CD8-positive, alpha-beta memory T cell (primary cell): ENCODE data around the gene WDR74. TPM values are rescaled to one million over a fixed set of nuclear protein-coding genes. Genes with fewer than 3 reads are reported as not detected.
"Not testable (repeated sequence)": the region's sequence is repeated elsewhere in the genome, so short reads cannot be mapped to it uniquely, and the experiment has no call there.

Source experiments
- CTCF ChIA-PET: fragments of 350-600 bp; sonication (Branson Sonifier 250); formaldehyde crosslinking; loops from one replicate; lab custom pipeline; 2021; ENCODE audit warnings: antibody characterized with exemption; lab: Charles Lee
- POLR2A ChIA-PET: fragments of 350-600 bp; sonication (Branson Sonifier 250); formaldehyde crosslinking; loops from one replicate; lab custom pipeline; 2021; ENCODE audit warnings: antibody characterized with exemption; lab: Charles Lee
- DNase-seq, 5 donors: peaks; one replicate each; pipeline versions ENCODE4 v3.0.0 to v3.0.0-alpha.2; 2020 to 2022; ENCODE audit warnings: mixed read lengths in 1 of 5
- H3K27ac ChIP-seq: one replicate; pipeline ENCODE4 v1.7.0; 2013; ENCODE audit warnings: low read depth, mild to moderate bottlenecking, low read length, moderate library complexity
- H3K27me3 ChIP-seq: 2 replicates; pipeline ENCODE4 v1.7.0; 2013; ENCODE audit warnings: low read length, mild to moderate bottlenecking; ENCODE audit not compliant: insufficient read depth, poor library complexity, severe bottlenecking
- H3K36me3 ChIP-seq: 2 replicates; pipeline ENCODE4 v1.7.0; 2013; ENCODE audit warnings: mild to moderate bottlenecking, low read length, moderate library complexity; ENCODE audit not compliant: insufficient read depth
- H3K4me1 ChIP-seq: 2 replicates; pipeline ENCODE4 v1.7.0; 2013; ENCODE audit warnings: mild to moderate bottlenecking, low read length, moderate library complexity; ENCODE audit not compliant: insufficient read depth
- H3K4me3 ChIP-seq: 2 replicates; pipeline ENCODE4 v1.7.0; 2013; ENCODE audit warnings: mild to moderate bottlenecking, low read length
- H3K9me3 ChIP-seq: 2 replicates; pipeline ENCODE4 v1.7.0; 2013; ENCODE audit warnings: mild to moderate bottlenecking, low read length
- H3K27ac Mint-ChIP-seq, 8 donors: one replicate each; pipeline ENCODE4 v1.8.0; 2020 to 2021; ENCODE audit warnings: mixed read lengths in 8 of 8, mild to moderate bottlenecking in 6 of 8, inconsistent platforms in 3 of 8, moderate library complexity in 3 of 8
- H3K27me3 Mint-ChIP-seq, 2 donors: one replicate each; pipeline ENCODE4 v1.8.0; 2020 to 2021; ENCODE audit warnings: mixed read lengths in 2 of 2, mild to moderate bottlenecking in 1 of 2, moderate library complexity in 1 of 2
- H3K36me3 Mint-ChIP-seq, 3 donors: one replicate each; pipeline ENCODE4 v1.8.0; 2020 to 2021; ENCODE audit warnings: mixed read lengths in 3 of 3, inconsistent platforms in 1 of 3, mild to moderate bottlenecking in 1 of 3
- H3K4me1 Mint-ChIP-seq, 3 donors: one replicate each; pipeline ENCODE4 v1.8.0; 2020 to 2021; ENCODE audit warnings: mixed read lengths in 3 of 3, inconsistent platforms in 1 of 3, mild to moderate bottlenecking in 1 of 3
- H3K4me3 Mint-ChIP-seq, 7 donors: one replicate each; pipeline ENCODE4 v1.8.0; 2020 to 2021; ENCODE audit warnings: mixed read lengths in 7 of 7, mild to moderate bottlenecking in 6 of 7, moderate library complexity in 4 of 7, inconsistent platforms in 2 of 7
- H3K9me3 Mint-ChIP-seq, 5 donors: one replicate each; pipeline ENCODE4 v1.8.0; 2020 to 2022; ENCODE audit warnings: mixed read lengths in 5 of 5, mild to moderate bottlenecking in 3 of 5, moderate library complexity in 2 of 5, inconsistent platforms in 1 of 5
- polyA plus RNA-seq: library from polyadenylated mRNA; unstranded; fragments of 300-500 nt; fragmentation: Illumina TruSeq; gene quantifications from one replicate; pipeline ENCODE4 v1.2.3, GENCODE V29; 2021
- total RNA-seq, 2 experiments: library from RNA; stranded (reverse); gene quantifications; one replicate each; pipeline ENCODE4 v1.2.3, GENCODE V29; 2021

Gene WDR74
- total and polyA plus RNA-seq, 3 experiments from 2014 or later: 42.4 to 131 (median 124) TPM

GRCh38 chr11:62874851-62875250, 35.5 kb upstream of the WDR74 start:
- Mint-ChIP-seq H3K27me3 (no peaks in the 10 kb centered on the region), H3K4me1 (peaks cover 4 to 9% (median 4%) of the 10 kb centered on the region in 3 donors), H3K9me3 (no peaks in the 10 kb centered on the region), H3K27ac (no peak overlapping the region), H3K36me3 (no peaks in the 10 kb centered on the region), H3K4me3 (no peak overlapping the region)
- Histone ChIP-seq H3K36me3 (no peaks in the 10 kb centered on the region), H3K9me3 (no peaks in the 10 kb centered on the region), H3K4me3 (no peak overlapping the region), H3K4me1 (peaks cover 3% of the 10 kb centered on the region), H3K27me3 (no peaks in the 10 kb centered on the region), H3K27ac (no peak overlapping the region)
- DNase-seq: no peak
- POLR2A ChIA-PET: no interaction called here
- CTCF ChIA-PET: interaction anchor here (2.8 kb wide), 1 partner anchor 10 kb away, joined by 10 read pairs; no protein-coding TSS in a partner anchor

GRCh38 chr11:62865635-62866034, 26.2 kb upstream of the WDR74 start:
- no peaks in the 10 kb centered on the region for H3K27me3 Mint-ChIP-seq
- ChIA-PET POLR2A (interaction anchor here (0.6 to 1.3 kb wide), 3 partner anchors 16 to 919 kb away, joined by 4 to 11 read pairs (median 5); partner anchors contain the start of gene SLC3A2), CTCF (interaction anchor here (1.0 to 2.5 kb wide), 4 partner anchors 9 to 158 kb away, joined by 3 to 14 read pairs (median 7); partner anchors contain the start of genes GNG3 and TMEM179B)
- H3K27ac Mint-ChIP-seq: no peak overlapping the region
- no peaks in the 10 kb centered on the region for H3K4me1 ChIP-seq
- H3K9me3 Mint-ChIP-seq: no peaks in the 10 kb centered on the region
- DNase-seq: no peak
- H3K9me3 ChIP-seq: no peaks in the 10 kb centered on the region
- H3K27me3 ChIP-seq: no peaks in the 10 kb centered on the region
- no peak overlapping the region for H3K4me3 Mint-ChIP-seq
- no peaks in the 10 kb centered on the region for H3K36me3 Mint-ChIP-seq
- H3K4me3 ChIP-seq: no peak overlapping the region
- no peak overlapping the region for H3K27ac ChIP-seq
- H3K4me1 Mint-ChIP-seq: peaks cover 3 to 6% (median 5%) of the 10 kb centered on the region in 3 donors
- no peaks in the 10 kb centered on the region for H3K36me3 ChIP-seq

GRCh38 chr11:62863687-62864335, 24.4 kb upstream of the WDR74 start:
- CTCF ChIA-PET: interaction anchor here (0.9 to 4.4 kb wide), 12 partner anchors 8 to 270 kb away, joined by 3 to 56 read pairs (median 4); partner anchors contain the start of genes HNRNPUL2, SLC3A2, TAF6L and TMEM179B
- H3K36me3 Mint-ChIP-seq: no peaks in the 10 kb centered on the region
- Histone ChIP-seq H3K27ac (no peak overlapping the region), H3K36me3 (no peaks in the 10 kb centered on the region), H3K4me3 (no peak overlapping the region), H3K4me1 (no peaks in the 10 kb centered on the region), H3K9me3 (no peaks in the 10 kb centered on the region), H3K27me3 (no peaks in the 10 kb centered on the region)
- no peaks in the 10 kb centered on the region for H3K27me3 Mint-ChIP-seq
- POLR2A ChIA-PET: interaction anchor here (0.6 kb wide), 1 partner anchor 92 kb away, joined by 6 read pairs; no protein-coding TSS in a partner anchor
- peaks cover 3 to 6% (median 5%) of the 10 kb centered on the region in 3 donors for H3K4me1 Mint-ChIP-seq
- peak overlapping the region in 2 of 8 donors; percentile 10 to 11 for H3K27ac Mint-ChIP-seq
- DNase-seq: no peak
- H3K9me3 Mint-ChIP-seq: no peaks in the 10 kb centered on the region
- no peak overlapping the region for H3K4me3 Mint-ChIP-seq

GRCh38 chr11:62861564-62862192, 22.3 kb upstream of the WDR74 start:
- not testable (repeated sequence) for H3K36me3 ChIP-seq, DNase-seq, H3K9me3 ChIP-seq, H3K9me3 Mint-ChIP-seq, H3K36me3 Mint-ChIP-seq, H3K4me3 Mint-ChIP-seq, H3K4me1 ChIP-seq, H3K27me3 ChIP-seq, H3K27me3 Mint-ChIP-seq, H3K4me3 ChIP-seq
- CTCF ChIA-PET: interaction anchor here (0.7 to 4.4 kb wide), 13 partner anchors 19 to 480 kb away, joined by 3 to 56 read pairs (median 3); partner anchors contain the start of genes C11orf98, CSKMT, HNRNPUL2 and SLC3A2
- peak overlapping the region; percentile 38 for H3K27ac ChIP-seq
- Mint-ChIP-seq H3K4me1 (peaks cover 3 to 11% (median 11%) of the 10 kb centered on the region in 3 donors), H3K27ac (peak overlapping the region in 2 of 8 donors; percentile 36 to 91)
- POLR2A ChIA-PET: interaction anchor here (0.6 to 1.6 kb wide), 4 partner anchors 56 to 192 kb away, joined by 5 to 11 read pairs (median 7); partner anchors contain the start of gene TMEM179B

- peaks cover 0 to 2% (median 0%) of the 10 kb centered on the region in 5 donors for H3K9me3 Mint-ChIP-seq
- H3K4me3 ChIP-seq: no peak overlapping the region
- H3K4me1 Mint-ChIP-seq: peaks cover 9 to 17% (median 17%) of the 10 kb centered on the region in 3 donors
- no peaks in the 10 kb centered on the region for H3K9me3 ChIP-seq
- peak overlapping the region in 2 of 8 donors; percentile 17 to 91 for H3K27ac Mint-ChIP-seq
- peak overlapping the region; percentile 38 for H3K27ac ChIP-seq
- peaks cover 0 to under 1% of the 10 kb centered on the region in 2 donors for H3K27me3 Mint-ChIP-seq
- peak in 1 of 5 donors; percentile 3 for DNase-seq
- no peak overlapping the region for H3K4me3 Mint-ChIP-seq
- H3K27me3 ChIP-seq: no peaks in the 10 kb centered on the region
- ChIA-PET CTCF (interaction anchor here (1.0 to 4.4 kb wide), 10 partner anchors 18 to 479 kb away, joined by 3 to 56 read pairs (median 3); partner anchors contain the start of genes C11orf98, CSKMT, SLC3A2 and TMEM179B), POLR2A (interaction anchor here (0.6 to 1.6 kb wide), 3 partner anchors 55 to 190 kb away, joined by 3 to 11 read pairs (median 5); partner anchors contain the start of gene TMEM179B)
- H3K4me1 ChIP-seq: peaks cover 8% of the 10 kb centered on the region
- H3K36me3 Mint-ChIP-seq: peaks cover 0 to 1% (median 0%) of the 10 kb centered on the region in 3 donors
- H3K36me3 ChIP-seq: no peaks in the 10 kb centered on the region
Measured at GRCh38 chr11:62860835-62861563, 21.6 kb upstream of the WDR74 start.

- H3K27me3 ChIP-seq, H3K9me3 Mint-ChIP-seq, H3K27ac Mint-ChIP-seq, POLR2A ChIA-PET, H3K4me3 Mint-ChIP-seq, H3K4me3 ChIP-seq, CTCF ChIA-PET, DNase-seq, H3K27me3 Mint-ChIP-seq, H3K36me3 ChIP-seq, H3K9me3 ChIP-seq: not testable (repeated sequence)
- peaks cover 15% of the 10 kb centered on the region for H3K4me1 ChIP-seq
- H3K27ac ChIP-seq: peak overlapping the region; percentile 43
- Mint-ChIP-seq H3K4me1 (peaks cover 25 to 33% (median 31%) of the 10 kb centered on the region in 3 donors), H3K36me3 (peaks cover 0 to 17% (median 4%) of the 10 kb centered on the region in 3 donors)
Measured at GRCh38 chr11:62859281-62859703, 19.9 kb upstream of the WDR74 start.

GRCh38 chr11:62858201-62858600, 18.8 kb upstream of the WDR74 start:
- Histone ChIP-seq H3K36me3 (peaks cover 17% of the 10 kb centered on the region), H3K4me1 (peaks cover 26% of the 10 kb centered on the region), H3K4me3 (no peak overlapping the region), H3K27me3 (no peaks in the 10 kb centered on the region), H3K9me3 (no peaks in the 10 kb centered on the region), H3K27ac (peak overlapping the region; percentile 94)
- H3K4me3 Mint-ChIP-seq: peak overlapping the region in 3 of 7 donors; percentile 33 to 78 (median 45)
- H3K4me1 Mint-ChIP-seq: peaks cover 36 to 44% (median 42%) of the 10 kb centered on the region in 3 donors
- CTCF ChIA-PET: interaction anchor here (0.8 to 4.6 kb wide), 3 partner anchors 23 to 193 kb away, joined by 3 to 33 read pairs (median 32); partner anchors contain the start of genes C11orf98, CSKMT, SLC3A2 and TMEM179B
- H3K9me3 Mint-ChIP-seq: peaks cover 0 to 5% (median 0%) of the 10 kb centered on the region in 5 donors
- H3K27me3 Mint-ChIP-seq: peaks cover 0 to 6% of the 10 kb centered on the region in 2 donors
- peaks cover 0 to 28% (median 12%) of the 10 kb centered on the region in 3 donors for H3K36me3 Mint-ChIP-seq
- DNase-seq: peak in 1 of 5 donors; percentile 19
- POLR2A ChIA-PET: interaction anchor here (0.7 to 1.4 kb wide), 4 partner anchors 23 to 130 kb away, joined by 4 to 6 read pairs (median 4); partner anchors contain the start of genes POLR2G, SLC3A2, STX5 and TEX54
- H3K27ac Mint-ChIP-seq: peak overlapping the region in 3 of 8 donors; percentile 31 to 74 (median 66)
